HG03097 (cell line): Measurements from ENCODE around the gene SLCO3A1.

Source experiments
- ATAC-seq: cut with Tn5 transposase; IDR thresholded peaks from one replicate; pipeline ENCODE4 v1.9.1; 2021; ENCODE audit not compliant: unreplicated experiment, low FRiP score

The SLCO3A1 gene

DNA sequence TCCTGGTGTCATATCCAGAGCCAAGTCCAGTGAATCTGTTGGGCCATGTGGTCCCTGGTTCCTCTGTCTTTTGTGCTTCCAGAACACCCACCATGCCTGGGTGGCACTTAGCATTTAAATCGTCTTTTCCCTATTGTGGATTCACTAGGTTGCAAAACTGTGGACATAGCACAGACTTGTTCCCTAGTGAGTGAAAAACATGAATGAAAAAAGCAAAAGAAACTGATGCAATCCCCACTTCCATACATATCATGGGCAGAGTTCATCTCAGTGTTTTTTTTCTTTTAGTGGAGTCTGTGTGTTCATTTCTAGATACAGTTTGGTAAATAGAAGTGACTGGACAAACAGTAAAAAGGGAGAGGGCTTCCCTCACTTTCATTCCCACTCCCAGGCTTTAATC is 170.5 kb downstream of the SLCO3A1 start:
- no peak for ATAC-seq

DNA sequence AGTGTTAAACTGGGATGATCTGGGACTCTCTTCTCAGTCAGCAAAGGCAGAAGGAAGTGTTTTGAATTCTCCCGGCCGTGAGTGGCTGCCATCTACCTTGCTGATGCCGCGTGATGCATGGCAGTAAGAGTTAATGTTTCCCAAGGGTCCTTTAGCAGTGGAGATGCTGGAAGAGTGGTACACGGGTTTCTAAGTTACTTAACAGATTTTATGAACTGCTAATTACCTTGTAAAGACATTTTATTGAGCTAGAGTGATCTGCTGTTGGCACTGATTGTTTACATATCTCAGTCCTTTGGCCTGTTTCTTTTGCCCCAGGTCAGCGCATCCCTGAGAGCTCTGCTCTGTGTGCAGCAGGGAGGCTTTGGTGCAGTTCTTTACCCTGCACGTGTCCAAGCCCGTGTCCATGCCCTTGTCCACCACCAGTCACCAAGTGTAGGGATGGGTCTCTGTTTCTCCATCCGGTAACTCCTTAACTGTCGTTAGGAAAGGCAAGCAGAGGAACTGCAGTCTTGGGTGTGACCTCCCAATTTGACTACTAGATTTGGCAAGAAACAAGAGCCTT is 172.3 kb downstream of the SLCO3A1 start:
- ATAC-seq, result no peak

- no peak for ATAC-seq
Measured at GRCh38 chr15:92028389-92028724, 174.8 kb downstream of the SLCO3A1 start.

DNA sequence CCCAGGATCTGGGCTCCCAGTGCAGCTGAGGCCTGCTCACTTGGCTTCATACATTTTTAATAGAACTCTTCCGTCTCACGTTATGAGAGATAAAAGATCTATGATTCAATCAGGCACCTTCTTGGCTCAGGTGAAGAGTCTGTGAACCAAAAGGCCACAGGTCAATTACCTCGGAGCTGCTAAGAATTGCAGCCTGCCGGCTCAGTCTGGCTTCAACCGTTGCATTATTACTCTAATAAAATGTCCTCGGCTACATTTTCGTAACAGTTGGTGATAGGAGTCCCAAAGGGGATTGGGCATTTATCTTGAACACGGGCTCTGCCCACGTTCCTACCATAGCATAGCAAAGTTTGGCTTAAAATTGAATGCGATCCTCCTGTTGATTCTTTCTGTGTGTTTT is 176.3 kb downstream of the SLCO3A1 start:
- no peak for ATAC-seq

DNA sequence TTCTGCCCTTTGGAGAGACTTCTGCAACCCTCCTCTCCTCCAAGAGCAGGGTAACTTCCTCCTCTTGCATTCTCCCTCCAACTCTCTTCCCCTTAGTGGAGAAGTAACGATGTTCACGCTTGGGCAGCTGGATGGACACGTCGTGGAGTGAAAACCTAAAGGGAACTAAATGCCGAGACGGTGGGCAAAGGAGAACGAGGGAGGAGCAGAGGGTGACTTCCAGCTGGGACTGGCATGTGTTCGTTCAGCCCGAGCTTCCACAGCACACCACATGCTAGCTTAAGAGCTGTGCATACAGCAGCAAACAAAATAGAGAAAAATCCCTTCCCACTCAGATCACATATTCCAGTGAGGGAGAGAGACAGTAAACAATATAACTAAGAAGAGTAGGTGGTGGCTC is 179.8 kb downstream of the SLCO3A1 start:
- ATAC-seq, result no peak

DNA sequence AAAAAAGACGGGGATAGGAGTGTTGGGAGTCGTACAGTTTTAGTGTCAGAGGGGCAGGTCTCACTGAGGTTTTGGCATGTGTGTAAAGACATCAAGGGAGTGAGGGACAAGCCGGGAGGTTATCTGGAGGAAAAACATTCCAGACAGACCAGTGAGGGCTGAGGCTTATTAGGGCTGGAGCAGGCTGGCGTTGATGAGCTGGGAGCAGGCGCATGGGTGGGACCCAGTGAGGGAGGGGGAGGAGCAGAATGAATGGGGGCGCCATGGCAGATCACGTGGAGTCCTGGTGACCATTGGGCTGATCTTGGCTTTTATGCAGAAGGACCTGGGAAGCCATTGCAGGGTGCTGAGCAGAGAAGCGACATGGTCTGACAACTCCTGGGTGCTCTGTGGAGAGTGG is 180.2 kb downstream of the SLCO3A1 start:
- ATAC-seq, result no peak

DNA sequence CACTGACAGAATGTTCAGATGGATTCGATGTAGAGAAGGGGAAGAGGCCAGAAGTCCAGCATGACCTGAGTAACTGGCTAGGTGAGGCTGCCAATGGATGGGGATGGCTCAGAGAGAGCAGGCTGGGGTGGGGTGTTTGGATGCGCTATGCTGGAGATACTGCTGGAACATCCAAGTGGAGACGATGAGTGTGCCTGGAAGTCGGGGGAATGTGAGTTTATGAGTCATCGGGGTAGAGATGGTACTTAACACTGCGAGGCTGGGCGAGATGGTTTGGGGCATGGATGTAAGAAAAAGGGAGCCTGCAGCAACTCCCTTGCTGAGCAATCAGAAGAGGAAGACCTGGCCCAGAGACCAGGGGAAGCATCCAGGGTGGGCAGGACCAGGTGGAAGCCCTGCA is 180.7 kb downstream of the SLCO3A1 start:
- ATAC-seq, result no peak

DNA sequence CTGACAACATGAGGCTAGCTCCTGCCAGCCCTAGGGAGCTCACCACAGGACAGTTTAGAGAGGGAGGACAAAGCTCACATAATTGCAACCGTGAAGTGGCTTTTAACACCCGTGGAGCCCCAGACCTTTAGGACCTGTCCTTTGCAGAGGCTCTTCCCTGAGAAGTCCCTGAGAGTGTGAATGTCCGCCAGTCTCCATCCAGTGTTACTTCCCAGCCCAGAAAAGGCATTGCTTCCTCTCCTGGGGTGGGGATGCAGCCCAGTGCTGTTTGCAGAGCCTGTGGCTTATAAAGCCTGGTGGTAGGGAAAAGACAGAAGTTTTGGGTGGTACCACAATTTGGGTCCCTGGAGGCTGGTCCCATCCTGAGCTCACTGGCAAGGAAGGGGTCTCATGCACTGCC is 182.0 kb downstream of the SLCO3A1 start:
- no peak for ATAC-seq

- no peak for ATAC-seq
Measured at GRCh38 chr15:92035961-92036360, 182.5 kb downstream of the SLCO3A1 start.

- no peak for ATAC-seq
Measured at GRCh38 chr15:92037491-92037890, 184.0 kb downstream of the SLCO3A1 start.

DNA sequence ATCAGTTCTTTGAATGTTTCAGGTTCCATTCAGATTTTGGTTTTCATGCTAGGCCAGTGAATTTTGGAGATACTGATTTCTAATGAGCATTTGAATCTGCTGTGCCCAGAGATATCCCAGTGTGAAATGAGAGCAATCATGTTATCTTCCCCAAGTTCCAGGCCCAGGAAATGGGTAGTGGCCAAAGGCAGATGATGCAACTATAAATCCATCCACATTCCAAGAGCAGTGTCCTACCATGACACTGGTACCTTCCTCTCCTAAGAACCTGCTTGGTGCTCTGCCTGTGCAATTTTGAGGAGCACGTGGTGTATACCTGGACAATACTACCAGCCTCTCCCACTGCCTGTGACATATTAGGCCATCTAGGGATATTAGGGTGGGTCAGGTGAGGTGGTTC is 186.8 kb downstream of the SLCO3A1 start:
- no peak for ATAC-seq

DNA sequence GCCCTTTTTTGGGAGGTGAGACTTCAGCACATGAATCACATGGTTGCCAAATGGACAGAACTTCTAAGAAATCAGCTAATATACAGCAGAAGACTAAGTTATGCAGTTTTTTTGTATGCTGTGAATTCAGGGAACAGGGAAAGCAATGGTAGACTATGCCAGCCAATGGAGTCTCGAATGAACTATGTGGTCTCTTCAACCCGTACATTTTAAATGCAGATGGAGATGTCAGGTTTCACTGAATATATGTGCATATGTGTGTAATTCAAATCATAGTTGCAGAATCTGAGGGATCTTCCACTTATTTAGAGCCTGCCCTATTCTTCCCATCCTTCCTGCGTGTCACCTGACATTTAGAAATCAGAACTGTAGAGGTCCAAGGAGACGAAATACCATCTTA is 187.9 kb downstream of the SLCO3A1 start:
- no peak for ATAC-seq

- ATAC-seq, result no peak
Measured at GRCh38 chr15:92043283-92043682, 189.8 kb downstream of the SLCO3A1 start.

- no peak for ATAC-seq
Measured at GRCh38 chr15:92044203-92044909, 190.8 kb downstream of the SLCO3A1 start.

DNA sequence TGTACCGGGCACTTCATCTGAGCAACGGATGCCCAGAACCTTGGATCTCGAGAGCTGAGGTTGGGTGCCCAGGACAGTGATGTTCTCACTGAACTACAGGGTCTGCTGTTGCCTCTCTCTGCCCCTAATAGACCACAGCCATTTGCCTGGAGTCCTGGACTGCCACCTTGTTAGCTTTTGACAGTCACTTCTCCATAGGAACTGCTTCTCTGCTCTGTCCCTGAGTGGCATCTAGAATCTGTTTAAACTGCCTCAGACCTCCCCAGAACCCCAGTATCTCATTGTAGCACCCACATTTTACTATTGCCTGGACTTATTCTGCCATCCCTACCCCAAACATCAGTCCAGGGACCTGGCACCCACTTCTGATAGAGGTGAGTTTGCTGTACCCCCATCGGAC is 194.4 kb downstream of the SLCO3A1 start:
- ATAC-seq, result no peak

DNA sequence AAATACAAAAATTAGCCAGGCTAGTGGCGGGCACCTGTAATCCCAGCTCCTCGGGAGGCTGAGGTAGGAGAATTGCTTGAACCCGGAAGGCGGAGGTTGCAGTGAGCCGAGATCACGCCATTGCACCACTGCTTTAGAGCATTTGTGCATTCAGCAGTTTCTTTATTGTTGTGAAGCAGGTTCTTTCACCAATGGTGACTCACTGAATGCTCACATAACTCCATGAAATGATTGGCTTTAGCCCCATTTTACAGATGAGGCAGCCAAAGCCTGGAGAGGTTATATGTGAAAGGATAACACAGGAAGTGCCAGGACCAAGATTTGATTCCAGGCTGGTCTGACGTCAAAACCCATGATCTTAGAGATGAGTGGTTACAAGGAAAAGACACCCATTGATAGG is 195.2 kb downstream of the SLCO3A1 start:
- ATAC-seq, result no peak

- ATAC-seq, result no peak
Measured at GRCh38 chr15:92049290-92049989, 195.9 kb downstream of the SLCO3A1 start.

DNA sequence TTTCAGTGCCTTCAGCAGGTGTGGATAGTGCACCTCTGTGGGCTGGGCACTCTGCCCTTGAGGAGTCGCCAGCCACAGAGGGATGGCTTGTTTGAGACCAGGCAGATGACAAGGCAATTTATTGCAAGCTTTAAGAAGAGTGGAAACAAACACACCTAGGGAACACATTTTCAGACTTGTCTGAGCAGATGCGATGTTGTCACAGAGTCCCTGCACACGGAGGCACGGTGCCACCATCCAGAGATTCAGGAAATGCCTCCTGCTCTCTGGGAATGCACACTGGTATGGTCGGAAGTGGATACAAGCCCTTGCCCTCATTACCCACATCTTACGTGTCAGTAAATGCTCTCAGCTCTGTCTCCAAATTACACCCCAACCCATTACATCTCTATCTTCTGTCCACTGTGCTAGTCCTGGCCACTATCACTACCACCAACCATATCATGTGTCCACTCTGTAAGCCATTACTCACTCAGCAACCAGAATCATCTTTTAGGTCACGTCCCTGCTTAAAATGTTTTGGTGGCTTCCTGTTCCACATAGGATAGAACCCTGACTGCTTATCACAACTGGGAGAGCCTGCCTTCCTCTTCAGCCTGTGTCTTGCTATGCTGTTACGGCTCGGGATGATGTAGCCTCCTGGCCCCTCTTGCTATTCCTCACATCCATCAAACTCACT is 196.9 kb downstream of the SLCO3A1 start:
- no peak for ATAC-seq

DNA sequence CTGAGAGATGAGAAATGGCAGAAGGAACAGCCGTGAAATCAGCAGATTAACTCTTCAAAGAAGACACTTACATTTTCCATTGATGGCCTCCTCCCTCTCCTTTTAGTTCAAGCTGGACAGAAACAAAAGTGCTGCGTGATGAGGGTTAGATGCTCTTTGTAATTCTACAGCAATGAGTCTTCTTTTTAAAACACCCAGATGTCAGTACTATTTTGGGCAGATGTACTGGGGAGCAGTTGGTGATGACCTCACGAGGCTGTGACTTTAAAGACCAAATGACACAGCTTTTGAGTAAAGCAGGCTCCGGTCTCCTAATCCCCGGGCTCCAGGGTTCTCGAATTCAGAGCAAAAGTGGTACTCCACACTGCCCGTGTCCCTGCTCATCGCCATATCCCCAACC is 198.2 kb downstream of the SLCO3A1 start:
- ATAC-seq, result no peak

DNA sequence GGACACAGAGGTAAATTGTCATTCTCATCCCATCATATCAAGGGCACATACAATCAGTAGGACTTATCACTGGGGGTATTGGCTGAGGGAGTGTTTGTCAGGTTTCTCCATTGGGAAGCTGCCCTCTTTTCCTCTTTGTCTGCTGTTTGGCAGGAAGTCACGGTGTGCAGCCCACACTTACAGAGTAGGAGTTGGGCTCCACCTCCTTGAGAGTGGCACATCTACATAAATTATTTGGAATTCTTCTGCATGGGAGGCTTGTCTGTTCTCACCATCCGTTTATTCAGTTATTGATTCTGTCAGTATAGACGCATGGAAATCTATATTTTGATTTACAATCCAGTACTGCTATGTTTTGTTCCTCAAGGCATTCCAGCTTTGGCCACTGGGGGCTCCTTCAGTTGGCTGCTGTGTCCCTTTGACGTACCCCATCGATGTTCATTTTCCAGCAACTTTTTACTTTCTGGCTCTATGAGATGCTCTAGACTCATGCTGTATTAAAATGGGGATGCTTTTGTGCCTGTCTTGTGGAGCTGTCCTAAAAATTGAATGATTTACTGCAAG is 200.3 kb downstream of the SLCO3A1 start:
- ATAC-seq, result no peak

- ATAC-seq, result no peak
Measured at GRCh38 chr15:92056875-92057274, 203.4 kb downstream of the SLCO3A1 start.
